Middle frontal gyrus (tissue), 1 donor: ENCODE results near the gene ATP5F1B.
A peak's percentile ranks its signal among the peaks of the same experiment; 100 is the strongest.
"Not testable (repeated sequence)": the region's sequence is repeated elsewhere in the genome, so short reads cannot be mapped to it uniquely, and the experiment has no call there.

ENCODE experiments used
- DNase-seq: peaks from one replicate; pipeline ENCODE4 v3.0.0-alpha.2; 2015; ENCODE audit warnings: low spot score; ENCODE audit errors: extremely low spot score

ATP5F1B gene

GRCh38 chr12:56645717-56646446 is at the start of gene ATP5F1B:
Gene ATP5F1B (minus strand): TSS chr12:56645984. CDS start chr12:56645963, 21 bp downstream.
- peak; percentile 98 for DNase-seq

- no peak for DNase-seq
These were observed 48.4 kb upstream of the ATP5F1B start for GRCh38 chr12:56694161-56694560.

DNA sequence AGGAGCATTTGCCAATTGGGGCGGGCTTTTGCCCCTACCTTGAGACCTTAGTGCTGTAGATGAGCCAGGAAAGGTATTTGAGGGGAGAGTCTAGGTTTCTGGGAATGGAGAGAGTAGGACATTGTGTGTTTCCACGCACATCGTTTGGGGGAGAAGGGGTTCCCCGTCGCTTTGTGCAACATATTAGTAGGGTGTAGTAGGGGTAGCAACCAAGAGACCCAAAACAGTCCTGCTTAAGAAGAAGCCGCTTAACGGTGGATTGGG is 43.0 kb upstream of the ATP5F1B start:
- DNase-seq, result no peak

GRCh38 chr12:56688129-56688845 is 42.5 kb upstream of the ATP5F1B start, which contains the start of gene PTGES3:
Gene PTGES3 (minus strand): TSS chr12:56688284. CDS start chr12:56687999, 285 bp downstream.
- DNase-seq, result peak; percentile 92

GRCh38 chr12:56687223-56688128 is 41.7 kb upstream of the ATP5F1B start:
- no peak for DNase-seq

DNA sequence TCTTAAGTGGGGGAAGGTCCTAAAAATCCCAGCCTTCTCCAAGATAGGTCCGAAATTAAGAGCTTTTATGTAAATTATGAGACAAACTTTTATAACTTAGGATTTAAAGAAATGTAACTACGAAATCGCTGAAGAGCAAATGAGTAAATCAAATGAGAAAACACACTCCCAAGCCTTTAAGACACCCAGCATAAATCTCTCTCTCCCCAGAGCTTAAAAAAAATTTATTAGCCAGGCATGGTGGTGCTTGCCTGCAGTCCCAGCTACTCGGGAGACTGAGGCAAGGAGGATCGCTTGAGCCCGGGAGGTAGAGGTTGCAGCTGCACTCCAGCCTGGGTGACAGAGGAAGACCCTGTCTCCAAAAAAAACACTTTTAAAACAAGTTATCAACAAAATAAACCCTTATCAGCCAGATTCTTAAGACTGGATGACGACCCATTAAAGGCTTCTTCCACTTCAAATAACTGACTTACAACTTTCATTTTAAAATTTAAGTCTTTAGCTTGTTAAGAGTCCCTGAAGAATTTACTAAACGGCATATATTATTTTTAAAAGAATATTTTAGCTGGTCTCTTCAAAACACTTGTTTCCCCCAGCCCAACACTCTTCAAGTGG is 39.1 kb upstream of the ATP5F1B start:
- DNase-seq, result no peak

DNA sequence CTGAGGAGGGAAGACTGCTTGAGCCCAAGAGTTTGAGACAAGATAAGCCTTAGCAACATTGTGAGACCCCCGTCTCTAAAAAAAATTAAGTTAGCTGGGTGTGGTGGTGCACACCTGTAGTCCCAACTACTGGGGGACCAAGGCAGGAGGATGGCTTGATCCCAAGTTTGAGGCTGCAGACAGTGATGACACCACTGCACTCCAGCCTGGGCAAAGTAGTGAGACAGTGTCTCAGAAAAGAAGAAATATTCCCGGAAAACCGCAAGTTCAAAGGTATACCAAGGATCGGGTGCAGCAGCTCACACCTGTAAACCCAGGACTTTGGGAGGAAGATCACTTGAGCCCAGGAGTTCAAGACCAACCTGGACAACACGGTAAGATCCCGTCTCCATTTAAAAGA is 36.5 kb upstream of the ATP5F1B start:
- DNase-seq, result no peak

DNA sequence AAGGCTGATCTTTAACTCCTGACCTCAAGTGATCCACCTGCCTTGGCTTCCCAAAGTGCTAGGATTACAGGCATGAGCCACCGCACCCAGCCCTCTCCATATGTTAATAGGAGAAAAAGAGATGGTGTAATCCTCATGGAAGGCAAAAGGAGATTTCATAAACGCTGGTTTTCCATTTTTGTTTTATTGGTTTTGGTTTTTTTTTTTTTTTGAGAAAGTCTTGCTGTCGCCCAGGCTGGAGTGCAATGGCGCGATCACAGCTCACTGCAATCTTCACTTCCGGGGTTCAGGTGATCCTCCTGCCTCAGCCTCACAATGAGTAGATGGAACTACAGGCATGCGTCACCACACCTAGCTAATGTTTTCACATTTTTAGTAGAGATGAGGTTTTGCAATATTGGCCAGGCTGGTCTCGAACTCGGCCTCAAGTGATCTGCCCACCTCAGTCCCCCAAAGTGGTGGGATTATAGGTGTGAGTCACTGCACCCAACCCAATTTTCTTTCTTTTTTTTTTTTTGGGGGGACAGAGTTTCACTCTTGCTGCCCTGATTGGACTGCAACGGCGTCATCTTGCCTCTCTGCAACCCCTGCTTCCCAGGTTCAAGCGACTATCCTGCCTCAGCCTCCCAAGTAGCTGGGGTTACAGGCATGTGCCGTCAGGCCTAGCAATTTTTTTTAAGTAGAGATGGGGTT is 34.2 kb upstream of the ATP5F1B start:
- DNase-seq, result no peak

GRCh38 chr12:56678852-56679251 is 33.1 kb upstream of the ATP5F1B start:
- no peak for DNase-seq

- DNase-seq, result no peak
These were observed 31.9 kb upstream of the ATP5F1B start for GRCh38 chr12:56677680-56678079.

GRCh38 chr12:56676851-56677580 is 31.2 kb upstream of the ATP5F1B start:
- no peak for DNase-seq

GRCh38 chr12:56671608-56672007 is 25.8 kb upstream of the ATP5F1B start:
- DNase-seq, result no peak

DNA sequence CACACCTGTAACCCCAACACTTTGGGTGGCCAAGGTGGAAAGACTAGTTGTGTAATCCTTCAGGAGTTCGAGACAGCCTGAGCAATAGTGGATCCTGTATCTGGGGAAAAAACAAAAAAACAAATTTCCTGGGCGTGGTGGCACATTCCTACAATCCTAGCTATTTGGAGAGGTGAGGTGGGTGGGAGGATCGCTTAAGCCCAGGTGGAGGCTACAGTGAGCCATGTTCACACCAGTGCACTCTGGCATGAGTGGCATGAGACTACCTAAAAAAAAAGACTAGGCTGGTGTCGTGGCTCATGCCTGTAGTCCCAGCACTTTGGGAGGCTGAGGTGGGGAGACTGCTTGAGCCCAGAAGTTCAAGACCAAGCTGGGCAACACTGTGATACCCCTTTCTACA is 25.1 kb upstream of the ATP5F1B start:
- no peak for DNase-seq

DNA sequence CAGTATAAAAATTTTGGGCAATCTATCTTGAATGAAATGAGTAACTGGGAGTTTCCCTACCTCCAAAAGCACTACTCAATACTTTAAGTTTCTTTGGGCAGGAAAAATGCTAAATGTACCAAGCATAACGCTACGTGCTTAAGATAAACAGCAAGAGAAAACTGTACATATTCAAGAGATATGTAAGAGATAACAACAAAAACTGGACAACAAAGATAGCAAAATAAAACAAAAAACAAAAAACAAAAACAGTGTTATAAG is 22.3 kb upstream of the ATP5F1B start:
- no peak for DNase-seq

DNA sequence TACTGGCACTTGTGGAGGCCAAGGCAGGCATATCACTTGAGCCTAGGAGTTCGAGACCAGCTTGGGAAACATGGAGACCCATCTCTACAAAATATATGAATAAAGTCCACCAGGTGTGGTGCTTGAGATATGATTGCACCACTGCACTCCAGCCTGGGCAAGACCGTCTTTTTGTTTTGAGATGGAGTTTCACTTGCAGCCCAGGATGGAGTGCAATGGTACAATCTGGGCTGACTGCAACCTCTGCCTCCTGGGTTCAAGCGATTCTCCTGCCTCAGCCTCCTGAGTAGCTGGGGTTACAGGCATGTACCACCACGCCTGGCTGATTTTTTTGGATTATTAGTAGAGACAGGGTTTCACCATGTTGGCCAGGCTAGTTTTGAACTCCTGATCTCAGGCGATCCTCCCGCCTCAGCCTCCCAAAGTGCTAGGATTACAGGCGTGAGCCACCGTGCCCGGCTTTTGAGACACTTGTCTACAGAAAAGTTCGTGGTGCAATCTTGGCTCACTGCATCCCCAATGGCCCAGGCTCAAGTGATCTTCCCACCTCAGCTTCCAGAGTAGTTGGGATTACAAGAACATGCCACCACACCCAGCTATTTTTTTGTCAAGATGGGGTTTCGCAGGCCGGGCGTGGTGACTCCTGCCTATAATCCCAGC is 16.3 kb upstream of the ATP5F1B start:
- no peak for DNase-seq

DNA sequence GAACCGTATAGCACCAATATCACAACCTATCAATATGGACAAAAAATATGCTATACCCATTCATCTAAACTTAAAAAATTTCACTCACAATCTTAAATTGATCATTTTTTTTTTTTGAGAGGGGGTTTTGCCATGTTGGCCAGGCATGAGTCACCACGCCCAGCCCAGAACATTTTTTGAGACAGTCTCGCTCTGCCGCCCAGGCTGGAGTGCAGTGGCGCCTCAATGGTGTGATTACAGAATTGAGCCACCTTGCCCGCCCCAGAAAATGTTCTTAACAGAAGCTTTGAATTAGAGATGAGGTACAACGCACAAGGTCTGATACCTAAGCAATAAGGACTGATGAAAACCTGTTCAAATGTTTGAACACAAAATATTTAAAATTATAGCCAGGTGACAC is 15.8 kb upstream of the ATP5F1B start:
- DNase-seq, result no peak

DNA sequence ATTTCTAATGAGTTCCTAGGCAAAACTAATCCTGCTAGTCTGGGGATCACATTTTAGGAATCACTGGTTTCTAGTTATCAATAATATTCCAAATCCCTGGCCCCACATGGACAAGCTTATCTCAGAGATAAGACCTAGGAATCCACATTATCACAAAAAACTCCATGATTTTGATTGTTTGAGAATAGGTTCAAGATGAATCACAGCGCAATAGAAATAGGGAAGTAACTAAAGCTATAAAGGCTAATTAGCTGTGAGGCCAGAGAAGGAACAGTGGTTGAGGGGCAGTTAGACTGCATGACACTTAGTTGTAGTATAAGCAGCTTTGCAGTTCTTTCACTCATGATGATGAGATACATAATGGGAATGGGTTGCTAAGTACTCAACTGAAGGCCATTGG is 13.1 kb upstream of the ATP5F1B start:
- DNase-seq, result no peak

DNA sequence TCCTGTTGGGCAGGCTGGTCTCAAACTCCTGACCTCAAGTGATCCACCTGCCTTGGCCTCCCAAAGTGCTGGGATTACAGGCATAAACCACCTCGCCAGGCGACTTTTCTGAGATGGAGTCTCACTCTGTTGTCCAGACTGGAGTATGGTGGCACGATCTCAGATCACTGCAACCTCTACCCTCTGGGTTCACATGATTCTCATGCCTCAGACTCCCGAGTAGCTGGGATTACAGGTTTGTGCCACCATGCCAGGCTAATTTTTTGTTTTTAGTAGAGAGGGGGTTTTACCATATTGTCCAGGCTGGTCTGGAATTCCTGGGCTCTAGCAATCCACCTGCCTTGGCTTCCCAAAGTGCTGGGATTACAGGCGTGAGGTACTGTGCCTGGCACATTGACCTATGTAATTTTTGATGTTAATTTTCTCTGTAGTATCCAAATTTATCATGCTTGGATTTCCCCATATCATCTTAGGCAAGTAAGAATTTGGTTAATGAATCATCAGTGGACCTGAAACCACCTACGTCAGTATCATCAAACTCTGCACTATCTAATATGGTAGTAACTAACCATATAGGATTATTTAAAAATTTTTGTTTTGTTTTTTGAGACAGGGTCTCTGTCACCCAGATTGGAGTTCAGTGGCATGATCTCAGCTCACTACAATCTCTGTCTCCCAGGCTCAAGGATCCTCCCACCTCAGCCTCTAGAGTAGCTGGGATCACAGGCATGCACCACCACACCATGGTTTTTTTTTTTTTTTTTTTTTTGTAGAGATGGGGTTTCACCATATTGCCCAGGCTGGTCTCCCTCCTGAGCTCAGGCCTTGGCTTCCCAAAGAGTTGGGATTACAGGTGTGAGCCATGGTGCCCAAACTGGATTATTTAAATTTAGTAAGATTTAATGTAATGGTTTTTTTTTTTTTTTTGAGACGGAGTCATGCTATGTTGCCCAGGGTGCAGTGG is 11.9 kb upstream of the ATP5F1B start:
- DNase-seq, result no peak

DNA sequence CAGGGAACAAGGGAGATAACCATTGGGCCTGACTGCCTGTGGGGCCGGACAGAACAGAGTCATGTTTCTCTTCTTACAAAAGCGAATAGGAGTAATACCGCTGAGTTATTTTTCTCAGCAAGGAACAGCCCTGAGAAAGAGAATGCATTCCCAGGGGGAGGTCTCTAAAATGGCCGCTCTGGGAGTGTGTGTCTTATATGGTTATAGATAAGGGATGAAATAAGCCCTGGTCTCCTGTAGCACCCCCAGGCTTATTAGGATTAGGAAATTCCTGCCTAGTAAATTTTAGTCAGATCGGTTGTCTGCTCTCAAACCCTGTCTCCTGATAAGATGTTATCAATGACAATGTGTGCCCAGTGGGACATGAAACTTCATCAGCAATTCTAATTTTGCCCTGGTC is 8.0 kb upstream of the ATP5F1B start:
- not testable (repeated sequence) for DNase-seq
